Measurements from ENCODE around the gene FBLN2.

The FBLN2 gene

GRCh38 chr3:13624021-13624420, 75.1 kb downstream of the FBLN2 start:
- no peak for DNase-seq (ENCODE audit: low read depth)

- DNase-seq (ENCODE audit: low read depth), result no peak
Observed at GRCh38 chr3:13624671-13625125, 75.8 kb downstream of the FBLN2 start.

DNA sequence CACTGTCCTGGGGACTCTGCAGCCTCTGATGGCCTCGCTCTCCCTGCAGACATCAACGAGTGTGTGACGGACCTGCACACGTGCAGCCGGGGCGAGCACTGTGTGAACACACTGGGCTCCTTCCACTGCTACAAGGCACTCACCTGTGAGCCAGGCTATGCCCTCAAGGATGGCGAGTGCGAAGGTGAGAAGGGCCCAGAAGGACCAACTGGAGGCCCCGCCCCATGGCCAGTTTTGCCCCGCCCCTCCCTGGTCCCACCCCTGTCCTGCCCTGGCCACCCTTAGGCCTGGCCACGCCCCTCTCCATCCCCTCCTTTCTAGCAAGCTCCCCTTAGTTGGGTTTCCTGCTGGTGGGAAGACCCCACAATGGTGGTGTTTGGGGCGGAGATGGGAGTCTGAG, 77.5 kb downstream of the FBLN2 start:
- no peak for DNase-seq (ENCODE audit: low read depth)

- no peak for DNase-seq (ENCODE audit: low read depth)
Observed at GRCh38 chr3:13626915-13627460, 78.1 kb downstream of the FBLN2 start.

- DNase-seq (ENCODE audit: low read depth), result no peak
Observed at GRCh38 chr3:13627681-13628080, 78.8 kb downstream of the FBLN2 start.

DNA sequence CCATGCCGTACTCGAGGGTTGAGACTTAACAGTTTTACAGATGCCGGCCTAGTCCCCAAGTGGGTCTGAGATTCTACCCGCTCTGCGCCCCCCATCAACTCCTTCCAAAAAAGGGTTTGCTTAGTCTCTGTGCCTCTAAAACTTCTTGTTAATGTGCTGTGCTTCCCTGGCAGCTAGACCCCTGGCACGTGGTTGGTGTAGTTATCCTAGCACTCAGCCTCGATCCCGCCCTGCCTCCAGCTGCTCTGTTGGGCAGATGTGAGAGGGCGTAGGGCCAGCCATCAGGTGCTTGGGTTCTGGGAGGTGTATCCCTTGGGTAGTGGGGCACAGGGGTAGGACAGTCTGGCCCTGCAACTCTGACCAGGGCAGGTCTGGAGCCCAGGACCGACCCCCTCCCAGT, 79.5 kb downstream of the FBLN2 start:
- DNase-seq (ENCODE audit: low read depth), result no peak

- no peak for DNase-seq (ENCODE audit: low read depth)
Observed at GRCh38 chr3:13628841-13629551, 80.1 kb downstream of the FBLN2 start.

GRCh38 chr3:13629644-13630043, 80.7 kb downstream of the FBLN2 start:
- no peak for DNase-seq (ENCODE audit: low read depth)

GRCh38 chr3:13631256-13631655, 82.3 kb downstream of the FBLN2 start:
- DNase-seq (ENCODE audit: low read depth), result no peak

- no peak for DNase-seq (ENCODE audit: low read depth)
Observed at GRCh38 chr3:13633176-13633575, 84.3 kb downstream of the FBLN2 start.

- no peak for DNase-seq (ENCODE audit: low read depth)
Observed at GRCh38 chr3:13634151-13634550, 85.2 kb downstream of the FBLN2 start.

DNA sequence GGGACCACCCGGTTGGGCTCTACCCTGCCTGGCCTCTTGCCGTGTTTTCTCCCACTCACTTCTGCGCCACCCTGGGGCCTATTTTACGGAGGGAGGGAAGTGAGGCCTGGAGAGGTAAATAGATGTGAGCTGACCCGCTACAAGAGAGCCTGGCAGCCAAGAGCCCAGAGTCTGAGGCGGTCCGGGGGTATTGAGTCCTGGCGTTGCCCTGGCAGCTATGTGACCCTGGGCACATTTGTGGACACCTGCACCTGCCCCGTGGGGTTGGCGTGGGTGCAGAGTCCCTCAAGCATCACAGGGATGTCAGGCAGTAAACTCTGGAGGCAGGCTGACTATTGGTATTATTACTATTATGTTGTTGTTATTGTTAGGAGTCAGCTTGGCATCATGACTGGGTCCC, 85.7 kb downstream of the FBLN2 start:
- DNase-seq (ENCODE audit: low read depth), result no peak

GRCh38 chr3:13636186-13636585, 87.3 kb downstream of the FBLN2 start:
- DNase-seq (ENCODE audit: low read depth), result no peak

DNA sequence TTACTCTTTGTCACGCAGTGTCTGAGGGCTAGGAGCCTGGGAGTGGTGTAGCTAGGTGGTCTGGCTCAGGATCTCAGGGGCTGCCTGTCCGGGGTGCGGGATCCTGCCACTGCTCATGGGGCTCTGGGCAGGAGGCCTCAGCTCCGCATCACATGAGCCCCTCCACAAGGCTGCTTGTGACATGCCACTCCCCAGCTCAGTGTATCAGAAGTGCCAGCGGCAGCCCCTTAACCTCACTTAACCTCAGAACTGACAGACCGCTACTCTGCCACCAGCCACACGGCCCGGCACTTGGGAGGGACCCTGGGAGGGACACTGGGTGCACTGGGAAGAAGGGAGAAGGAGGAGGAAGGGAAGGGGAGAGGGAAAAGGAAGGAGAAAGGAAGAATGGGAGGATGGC, 87.9 kb downstream of the FBLN2 start:
- no peak for DNase-seq (ENCODE audit: low read depth)

- DNase-seq (ENCODE audit: low read depth), result no peak
Observed at GRCh38 chr3:13637311-13637891, 88.5 kb downstream of the FBLN2 start.

- DNase-seq (ENCODE audit: low read depth), result no peak
Observed at GRCh38 chr3:13637953-13638352, 89.0 kb downstream of the FBLN2 start.

- DNase-seq (ENCODE audit: low read depth), result no peak
Observed at GRCh38 chr3:13638927-13639326, 90.0 kb downstream of the FBLN2 start.

DNA sequence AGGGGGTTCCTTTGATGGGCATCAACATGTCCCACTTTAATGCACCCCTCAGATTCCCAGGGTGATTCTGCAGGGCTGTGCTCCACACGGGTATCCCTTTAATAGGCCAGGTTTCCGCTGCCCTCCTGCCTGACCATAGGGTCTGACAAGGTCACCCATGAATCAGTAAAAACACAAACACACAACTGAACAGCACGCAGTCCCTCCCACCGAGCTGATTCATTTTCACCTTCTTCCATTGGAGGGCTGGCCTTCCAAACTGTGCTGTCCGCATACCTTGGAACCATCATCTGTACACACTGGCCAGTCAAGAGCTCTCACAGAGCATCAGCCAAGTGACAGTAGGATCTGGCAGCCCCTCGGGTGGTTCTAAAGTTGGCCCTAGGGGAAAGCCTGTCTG, 93.7 kb downstream of the FBLN2 start:
- DNase-seq (ENCODE audit: low read depth), result no peak

DNA sequence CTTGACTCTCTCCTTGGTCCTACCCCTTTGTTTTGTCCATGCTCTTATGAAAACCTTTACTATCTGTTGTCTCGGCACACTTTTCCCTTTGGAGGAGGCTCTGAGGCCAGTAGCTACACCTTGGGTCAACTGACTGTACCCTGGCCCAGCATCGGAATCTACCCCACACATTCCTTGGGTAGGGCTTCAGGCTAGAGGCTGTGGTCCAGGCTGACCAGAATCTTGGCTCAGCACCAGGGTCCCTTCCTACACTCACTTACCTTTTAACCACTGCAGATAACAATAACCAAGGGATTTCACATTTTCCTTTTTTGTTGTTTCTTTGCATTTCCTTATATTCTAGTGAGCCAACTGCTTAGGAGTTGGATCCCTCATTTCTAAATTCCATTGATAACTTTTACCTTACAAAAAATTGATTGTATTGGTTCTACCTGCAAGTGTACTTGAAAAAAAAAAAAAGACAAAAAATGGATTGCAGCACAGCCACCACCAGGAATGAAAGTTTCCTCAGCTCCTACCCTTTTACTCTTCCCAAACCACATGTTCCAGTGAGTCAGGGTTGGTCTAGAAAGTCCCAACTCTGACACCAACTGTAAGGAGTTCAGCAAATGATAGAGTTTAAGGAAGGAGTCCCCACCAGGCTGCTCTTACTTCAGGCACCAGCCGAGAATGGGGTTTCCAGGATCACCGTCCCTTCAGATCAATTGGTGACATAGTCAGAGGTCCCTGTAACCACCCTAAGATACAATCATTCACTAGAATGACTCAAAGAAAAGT, 95.6 kb downstream of the FBLN2 start:
- no peak for DNase-seq (ENCODE audit: low read depth)

DNA sequence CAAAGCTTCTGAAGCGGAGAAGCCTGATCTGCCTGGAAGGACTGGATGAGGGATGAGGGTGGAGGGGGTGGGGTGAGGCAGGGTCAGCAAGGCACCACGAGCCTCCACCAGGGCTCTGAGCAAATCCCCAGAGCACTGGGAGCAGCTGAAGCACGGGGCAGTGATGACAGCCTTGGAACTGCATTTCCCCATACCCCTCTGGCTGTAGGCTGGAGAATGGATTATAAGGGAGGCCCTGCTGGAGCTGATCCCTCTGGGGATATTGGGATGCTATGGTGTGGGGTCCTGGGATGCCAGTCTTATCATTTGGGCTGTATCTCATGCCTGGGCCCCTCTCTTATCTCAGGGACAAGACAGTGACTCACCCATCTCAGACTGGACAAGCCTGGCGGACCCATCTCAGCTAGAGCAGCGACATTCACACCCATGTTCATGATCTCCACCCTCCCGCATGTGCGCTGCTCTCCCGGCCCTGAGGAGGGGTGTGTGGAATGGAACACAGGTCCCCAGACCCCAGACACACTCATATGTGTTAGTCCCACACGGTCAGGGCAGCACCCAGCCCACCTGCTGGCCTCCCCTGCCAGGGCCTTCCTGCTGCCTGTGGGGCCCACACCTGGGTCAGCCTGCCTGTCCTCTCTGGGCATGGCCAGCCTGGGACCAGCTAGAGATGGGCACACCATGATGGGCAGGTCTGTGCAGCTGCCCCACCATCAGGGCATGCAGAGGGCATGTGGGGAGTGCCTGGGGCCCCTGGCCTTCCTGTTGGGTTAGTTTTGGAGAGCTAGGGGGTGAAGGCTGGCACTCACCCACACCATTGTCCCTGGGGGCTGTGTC, 97.1 kb downstream of the FBLN2 start:
- no peak for DNase-seq (ENCODE audit: low read depth)

DNA sequence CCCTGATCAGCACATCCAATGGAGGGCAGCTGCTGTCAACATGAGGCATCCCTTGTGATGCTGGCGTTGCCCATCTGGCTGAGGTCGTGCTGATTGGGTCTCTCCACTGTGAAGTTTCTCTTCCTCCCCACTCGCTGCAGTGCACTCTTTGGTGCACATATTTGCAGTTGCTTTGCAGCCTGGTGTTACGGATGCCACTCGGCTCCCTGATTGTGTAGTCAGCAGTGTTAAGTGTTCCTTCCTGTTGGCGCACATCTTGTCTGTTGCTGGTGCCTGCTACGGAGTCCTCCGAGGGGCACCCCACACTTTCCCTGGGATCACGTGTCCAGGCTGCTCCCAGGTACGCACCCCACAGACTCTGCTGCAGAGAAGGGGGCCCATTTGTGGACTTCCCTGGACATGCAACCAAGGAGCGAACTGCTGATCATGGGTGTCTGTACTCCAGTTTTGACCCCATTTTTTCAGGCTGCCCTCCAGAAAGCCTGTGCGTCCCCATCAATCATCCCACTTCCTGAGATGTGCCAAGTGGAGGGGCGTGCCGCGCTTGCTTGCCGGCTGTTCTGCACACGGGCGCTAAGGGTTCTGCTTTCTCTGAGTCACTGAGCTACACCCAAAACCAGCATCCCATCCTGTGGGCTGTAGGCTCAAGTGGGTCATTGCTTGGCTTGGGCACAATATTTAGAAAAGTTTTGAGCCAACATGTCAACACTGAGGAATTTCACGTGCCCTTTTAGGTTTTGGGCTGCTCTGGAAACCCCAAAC, 98.6 kb downstream of the FBLN2 start:
- DNase-seq (ENCODE audit: low read depth), result peak; percentile 23
